ENCODE measurements around the gene EMP3. TPM values are rescaled to one million over a fixed set of nuclear protein-coding genes. Genes with fewer than 3 reads are reported as not detected.

Gene EMP3
- total and polyA plus RNA-seq, 2 of the 13 experiments (the other 11 are each of a cell fraction or from before 2014, with no cell fraction given), result 2.2 to 7.8 TPM

- TF ChIP-seq HNF1A (IDR thresholded peaks at IDR 0.05; ENCODE audit: low read depth) (no peak), HNF1A (CRISPR knock-in tag; IDR thresholded peaks at IDR 0.05; ENCODE audit: borderline replicate concordance) (no peak), MYPOP (CRISPR knock-in tag; IDR thresholded peaks at IDR 0.05) (no peak), DBP (CRISPR knock-in tag; IDR thresholded peaks at IDR 0.05; ENCODE audit: not compliant biosample characterization) (no peak), ZNF770 (CRISPR knock-in tag; IDR thresholded peaks at IDR 0.05) (no peak), RXRB (CRISPR knock-in tag; IDR thresholded peaks at IDR 0.05; ENCODE audit: borderline replicate concordance) (peak; percentile 68), HOXA7 (CRISPR knock-in tag; IDR thresholded peaks at IDR 0.05) (no peak), ZNF776 (CRISPR knock-in tag; IDR thresholded peaks at IDR 0.05) (no peak), ZNF841 (CRISPR knock-in tag; IDR thresholded peaks at IDR 0.05; ENCODE audit: borderline replicate concordance) (no peak), SOX5 (CRISPR knock-in tag; IDR thresholded peaks at IDR 0.05; ENCODE audit: borderline replicate concordance) (peak; percentile 40; the same call in 1 of the 2 replicates), EP300 (IDR thresholded peaks at IDR 0.05; ENCODE audit: low read depth in 2 of 2, low read length in 2 of 2) (0 out of 4 replicates have a peak, but pooled peaks of 1 of the 2 experiments have one; percentile 29), EP300 (CRISPR knock-in tag; IDR thresholded peaks at IDR 0.05; ENCODE audit: borderline replicate concordance) (peak; percentile 19; the same call in 1 of the 2 replicates), ZNF713 (CRISPR knock-in tag; IDR thresholded peaks at IDR 0.05) (no peak), POLR2G (IDR thresholded peaks at IDR 0.05; ENCODE audit: low read depth, low read length) (no peak), ERF (CRISPR knock-in tag; IDR thresholded peaks at IDR 0.05) (no peak), REPIN1 (CRISPR knock-in tag; IDR thresholded peaks at IDR 0.05; ENCODE audit: borderline replicate concordance, low read depth) (no peak), ZNF446 (CRISPR knock-in tag; IDR thresholded peaks at IDR 0.05) (no peak), MEIS2 (CRISPR knock-in tag; IDR thresholded peaks at IDR 0.05) (no peak), HBP1 (CRISPR knock-in tag; IDR thresholded peaks at IDR 0.05; ENCODE audit: low read depth) (no peak)
Observed at GRCh38 chr19:48295458-48295857, 29.9 kb upstream of the EMP3 start (continued).
